OCI-LY3 (cell line): Measurements from ENCODE around the gene C1RL.
"Not testable (repeated sequence)": the region's sequence is repeated elsewhere in the genome, so short reads cannot be mapped to it uniquely, and the experiment has no call there.

Experiments
- H2AFZ ChIP-seq: fragments of 200-600, 300-600 bp; shearing (Covaris generic); 2 replicates; pipeline ENCODE4 v1.6.0; 2014; ENCODE audit warnings: antibody characterized with exemption, low read depth, low read length
- H3K27ac ChIP-seq: fragments of 200-600, 300-600 bp; sonication (generic); 2 replicates; pipeline ENCODE4 v1.5.1; 2014; ENCODE audit warnings: mild to moderate bottlenecking, low read length, moderate library complexity, mixed read lengths
- H3K27me3 ChIP-seq: fragments of 200-600, 300-600 bp; sonication (generic); 2 replicates; pipeline ENCODE4 v1.6.1; 2014; ENCODE audit warnings: low read depth, low read length, mixed read lengths
- H3K36me3 ChIP-seq: fragments of 200-600, 300-600 bp; sonication (generic); replicated peaks from 2 replicates; pipeline ENCODE3; 2014; ENCODE audit warnings: low read depth, low read length, mixed read lengths
- H3K4me1 ChIP-seq: fragments of 300-600, 200-600 bp; sonication (generic); 2 replicates; pipeline ENCODE4 v1.6.1; 2014; ENCODE audit warnings: low read length, mixed read lengths
- H3K4me2 ChIP-seq: fragments of 200-600, 300-600 bp; sonication (generic); 2 replicates; pipeline ENCODE4 v1.6.1; 2014; ENCODE audit warnings: low read length, mixed read lengths
- H3K4me3 ChIP-seq: fragments of 300-600, 200-600 bp; sonication (generic); 2 replicates; pipeline ENCODE4 v1.5.1; 2014; ENCODE audit warnings: antibody characterized with exemption, mild to moderate bottlenecking, low read length, moderate library complexity
- H3K79me2 ChIP-seq: fragments of 300-600, 200-600 bp; shearing (Covaris generic); 2 replicates; pipeline ENCODE4 v1.6.1; 2014; ENCODE audit warnings: mild to moderate bottlenecking, low read length, mixed read lengths
- H3K9ac ChIP-seq: fragments of 300-600, 200-600 bp; shearing (Covaris generic); 2 replicates; pipeline ENCODE4 v1.6.0; 2014; ENCODE audit warnings: mild to moderate bottlenecking, low read length, moderate library complexity
- H3K9me3 ChIP-seq: fragments of 200-600, 300-600 bp; shearing (Covaris generic); 2 replicates; pipeline ENCODE4 v1.6.1; 2014; ENCODE audit warnings: low read length, mixed read lengths; ENCODE audit not compliant: insufficient read depth
- H4K20me1 ChIP-seq: fragments of 200-600, 300-600 bp; sonication (generic); 2 replicates; pipeline ENCODE4 v1.6.1; 2016; ENCODE audit warnings: low read length, mixed read lengths; ENCODE audit not compliant: insufficient read depth
- CTCF ChIP-seq: fragments of 200-600, 300-600 bp; sonication (generic); IDR thresholded peaks from 2 replicates; pipeline ENCODE4 v1.5.1; 2014; ENCODE audit warnings: antibody characterized with exemption, low read length, low read depth
- EZH2phosphoT487 ChIP-seq: fragments of 200-600 bp; shearing (Covaris generic); IDR thresholded peaks from 2 replicates; pipeline ENCODE4 v1.6.1; 2018; ENCODE audit warnings: antibody characterized with exemption, mixed run types, low read depth

The C1RL gene

DNA sequence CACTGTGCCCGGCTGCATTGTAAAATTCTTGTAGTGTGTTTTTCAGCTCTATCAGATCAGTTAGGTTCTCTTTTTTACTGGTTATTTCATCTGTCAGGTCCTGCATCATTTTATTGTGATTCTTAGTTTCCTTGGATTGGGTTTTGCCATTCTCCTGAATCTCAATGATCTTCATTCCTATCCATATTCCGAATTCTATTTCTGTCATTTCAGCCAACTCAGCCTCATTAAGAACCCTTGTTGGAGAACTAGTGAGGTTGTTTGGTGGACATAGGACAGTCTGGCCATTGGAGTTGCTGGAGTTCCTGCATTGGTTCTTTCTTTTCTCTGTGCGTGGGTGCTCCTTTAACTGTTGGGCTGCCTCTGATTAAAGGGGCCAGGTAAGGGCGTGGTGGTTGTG lies 54.1 kb downstream of the C1RL start:
- no peak for TF ChIP-seq EZH2phosphoT487
- TF ChIP-seq CTCF: no peak
- H3K79me2 ChIP-seq: no peaks in the 10 kb centered on the region
- no peak overlapping the region for H3K27ac ChIP-seq
- no peak overlapping the region for H3K4me2 ChIP-seq
- peaks cover 34% of the 10 kb centered on the region for H3K27me3 ChIP-seq
- no peaks in the 10 kb centered on the region for H4K20me1 ChIP-seq
- no peak overlapping the region for H3K9ac ChIP-seq
- H3K4me1 ChIP-seq: no peaks in the 10 kb centered on the region
- no peak overlapping the region for H2AFZ ChIP-seq
- no peaks in the 10 kb centered on the region for H3K9me3 ChIP-seq
- H3K4me3 ChIP-seq: no peak overlapping the region
- no peaks in the 10 kb centered on the region for H3K36me3 ChIP-seq

GRCh38 chr12:7049973-7050372 lies 59.0 kb downstream of the C1RL start:
- H4K20me1 ChIP-seq, H3K4me3 ChIP-seq, H2AFZ ChIP-seq, H3K36me3 ChIP-seq, H3K9ac ChIP-seq, H3K27ac ChIP-seq, H3K79me2 ChIP-seq, H3K4me1 ChIP-seq, H3K9me3 ChIP-seq, H3K4me2 ChIP-seq: not testable (repeated sequence)
- peaks cover 13% of the 10 kb centered on the region for H3K27me3 ChIP-seq

GRCh38 chr12:7049445-7049951 lies 59.5 kb downstream of the C1RL start:
- H3K27me3 ChIP-seq: peaks cover 12% of the 10 kb centered on the region
- H3K9me3 ChIP-seq, H3K36me3 ChIP-seq, H3K9ac ChIP-seq, H2AFZ ChIP-seq, H3K27ac ChIP-seq, H3K4me3 ChIP-seq, H3K79me2 ChIP-seq, H3K4me2 ChIP-seq, H3K4me1 ChIP-seq, H4K20me1 ChIP-seq: not testable (repeated sequence)

DNA sequence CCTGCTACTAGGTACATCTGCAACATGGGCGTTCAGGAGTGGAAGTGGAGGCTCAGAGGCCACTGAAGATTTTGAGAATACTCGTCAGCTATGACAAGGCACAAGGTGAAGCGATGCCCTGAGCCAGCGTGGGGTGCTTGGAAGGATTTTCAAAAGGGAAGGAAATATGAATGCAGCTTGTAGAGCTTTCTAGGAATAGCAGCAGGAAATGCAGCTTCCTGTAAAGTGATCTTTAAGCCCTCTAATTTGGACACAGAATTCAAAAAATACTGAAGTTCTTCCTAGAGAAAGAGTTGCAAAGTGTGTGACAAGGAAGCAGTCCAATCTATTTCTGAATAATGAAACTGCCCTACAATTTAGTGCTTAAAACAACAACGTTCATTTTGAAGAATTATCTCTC lies 61.7 kb downstream of the C1RL start:
- Histone ChIP-seq H3K9ac (no peak overlapping the region), H2AFZ (peak overlapping the region; percentile 46), H3K36me3 (no peaks in the 10 kb centered on the region), H3K4me3 (no peak overlapping the region), H3K79me2 (no peaks in the 10 kb centered on the region), H4K20me1 (no peaks in the 10 kb centered on the region), H3K27ac (no peak overlapping the region), H3K9me3 (no peaks in the 10 kb centered on the region), H3K4me1 (peaks cover 8% of the 10 kb centered on the region), H3K4me2 (no peak overlapping the region), H3K27me3 (peaks cover under 1% of the 10 kb centered on the region; the same call in 1 of the 2 replicates)
- TF ChIP-seq CTCF: no peak
- TF ChIP-seq EZH2phosphoT487: no peak

- H2AFZ ChIP-seq: no peak overlapping the region
Measured at GRCh38 chr12:7046383-7047105, 62.5 kb downstream of the C1RL start.

More at GRCh38 chr12:7046383-7047105, 62.5 kb downstream of the C1RL start:
- Histone ChIP-seq H3K36me3 (no peaks in the 10 kb centered on the region), H3K79me2 (no peaks in the 10 kb centered on the region), H3K4me1 (peaks cover 8% of the 10 kb centered on the region), H3K9ac (no peak overlapping the region), H3K9me3 (no peaks in the 10 kb centered on the region), H3K27me3 (no peaks in the 10 kb centered on the region), H4K20me1 (no peaks in the 10 kb centered on the region), H3K4me2 (no peak overlapping the region), H3K27ac (no peak overlapping the region), H3K4me3 (no peak overlapping the region)
- TF ChIP-seq EZH2phosphoT487 (no peak), CTCF (no peak)
